Measurements from ENCODE around the gene ASB1. TPM values are rescaled to one million over a fixed set of nuclear protein-coding genes. Genes with fewer than 3 reads are reported as not detected.

Gene ASB1
- total RNA-seq, 2 donors from 2014 or later = 19.3 to 22.4 TPM

DNA sequence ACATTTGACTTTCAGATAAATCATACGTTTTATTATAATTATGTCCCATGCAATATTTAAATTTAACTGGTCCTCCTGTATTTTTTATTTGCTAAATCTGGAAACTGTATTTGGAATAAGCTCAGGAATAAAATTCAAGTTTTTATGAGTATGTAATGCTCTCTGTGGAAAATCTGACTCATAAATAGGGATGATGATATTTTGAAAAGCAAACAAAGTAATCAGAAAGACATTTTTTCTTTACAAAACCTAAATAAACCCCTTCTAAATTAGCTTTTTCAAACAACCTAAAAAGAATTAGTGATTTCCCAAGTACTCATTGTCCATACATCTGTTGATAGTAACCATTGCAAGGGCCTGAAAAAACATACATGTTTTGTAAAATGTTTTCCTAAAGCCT lies 41.1 kb downstream of the ASB1 start:
- H3K9ac ChIP-seq (ENCODE audit: low read depth in 2 of 2, low read length in 2 of 2) = no peak overlapping the region
- no peak for DNase-seq
- H3K4me1 ChIP-seq = no peaks in the 10 kb centered on the region
- TF ChIP-seq, protein P1, sequence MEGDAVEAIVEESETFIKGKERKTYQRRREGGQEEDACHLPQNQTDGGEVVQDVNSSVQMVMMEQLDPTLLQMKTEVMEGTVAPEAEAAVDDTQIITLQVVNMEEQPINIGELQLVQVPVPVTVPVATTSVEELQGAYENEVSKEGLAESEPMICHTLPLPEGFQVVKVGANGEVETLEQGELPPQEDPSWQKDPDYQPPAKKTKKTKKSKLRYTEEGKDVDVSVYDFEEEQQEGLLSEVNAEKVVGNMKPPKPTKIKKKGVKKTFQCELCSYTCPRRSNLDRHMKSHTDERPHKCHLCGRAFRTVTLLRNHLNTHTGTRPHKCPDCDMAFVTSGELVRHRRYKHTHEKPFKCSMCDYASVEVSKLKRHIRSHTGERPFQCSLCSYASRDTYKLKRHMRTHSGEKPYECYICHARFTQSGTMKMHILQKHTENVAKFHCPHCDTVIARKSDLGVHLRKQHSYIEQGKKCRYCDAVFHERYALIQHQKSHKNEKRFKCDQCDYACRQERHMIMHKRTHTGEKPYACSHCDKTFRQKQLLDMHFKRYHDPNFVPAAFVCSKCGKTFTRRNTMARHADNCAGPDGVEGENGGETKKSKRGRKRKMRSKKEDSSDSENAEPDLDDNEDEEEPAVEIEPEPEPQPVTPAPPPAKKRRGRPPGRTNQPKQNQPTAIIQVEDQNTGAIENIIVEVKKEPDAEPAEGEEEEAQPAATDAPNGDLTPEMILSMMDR (IDR thresholded peaks at IDR 0.05) = no peak
- H3K9me3 ChIP-seq = no peaks in the 10 kb centered on the region
- intact Hi-C loops (cut with DNase I) = no loop called here
- H3K27ac ChIP-seq = no peak overlapping the region
- H3K27me3 ChIP-seq = no peaks in the 10 kb centered on the region
- no peaks in the 10 kb centered on the region for H3K36me3 ChIP-seq
- H3K4me3 ChIP-seq = no peak overlapping the region

DNA sequence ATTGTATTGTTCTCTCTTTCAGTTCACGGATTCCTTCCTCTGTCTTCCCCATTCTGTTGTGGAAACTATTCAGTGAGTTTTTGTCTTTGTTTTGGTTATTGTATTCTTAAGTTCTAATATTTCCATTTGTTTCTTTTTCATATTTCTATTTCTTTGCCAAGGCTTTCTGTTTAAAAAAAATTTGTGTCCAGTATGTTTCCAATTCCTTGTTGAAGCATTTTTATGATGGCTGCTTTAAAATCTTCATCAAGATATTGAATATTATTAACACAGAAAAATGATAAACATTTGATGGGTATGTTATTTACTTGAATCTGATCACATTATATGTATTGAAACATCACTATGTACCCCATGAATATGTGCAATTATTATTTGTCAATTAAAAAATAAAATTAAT lies 42.4 kb downstream of the ASB1 start:
- no peak overlapping the region for H3K4me3 ChIP-seq
- no peak overlapping the region for H3K9ac ChIP-seq (ENCODE audit: low read depth in 2 of 2, low read length in 2 of 2)
- TF ChIP-seq, protein P1 (IDR thresholded peaks at IDR 0.05) = no peak
- no peaks in the 10 kb centered on the region for H3K36me3 ChIP-seq
- no peaks in the 10 kb centered on the region for H3K9me3 ChIP-seq
- no peak for DNase-seq
- intact Hi-C loops (cut with DNase I) = no loop called here
- no peak overlapping the region for H3K27ac ChIP-seq
- no peaks in the 10 kb centered on the region for H3K27me3 ChIP-seq
- no peaks in the 10 kb centered on the region for H3K4me1 ChIP-seq

DNA sequence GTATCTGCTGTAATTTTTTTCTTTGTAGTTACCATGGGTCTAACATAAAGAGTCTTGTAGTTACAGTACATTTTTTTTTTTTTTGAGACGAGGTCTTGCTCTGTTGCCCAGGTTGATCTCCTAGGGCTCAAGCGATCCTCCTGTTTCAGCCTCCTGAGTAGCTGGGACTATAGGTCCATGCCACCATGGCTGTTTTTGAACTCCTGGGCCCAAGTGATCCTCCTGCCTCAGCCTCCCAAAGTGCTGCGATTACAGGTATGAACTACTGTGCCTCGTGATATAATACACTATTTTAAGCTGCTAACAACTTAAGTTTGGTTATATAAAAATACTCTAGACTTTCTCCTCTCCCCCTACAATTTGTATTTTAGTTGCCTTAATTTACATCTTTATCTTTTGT lies 46.3 kb downstream of the ASB1 start:
- TF ChIP-seq, protein P1 (IDR thresholded peaks at IDR 0.05) = no peak
- H3K4me1 ChIP-seq = no peaks in the 10 kb centered on the region
- intact Hi-C loops (cut with DNase I) = no loop called here
- no peak for DNase-seq
- no peaks in the 10 kb centered on the region for H3K9me3 ChIP-seq
- no peak overlapping the region for H3K9ac ChIP-seq (ENCODE audit: low read depth in 2 of 2, low read length in 2 of 2)
- no peaks in the 10 kb centered on the region for H3K36me3 ChIP-seq
- no peak overlapping the region for H3K27ac ChIP-seq
- H3K4me3 ChIP-seq = no peak overlapping the region
- H3K27me3 ChIP-seq = no peaks in the 10 kb centered on the region

DNA sequence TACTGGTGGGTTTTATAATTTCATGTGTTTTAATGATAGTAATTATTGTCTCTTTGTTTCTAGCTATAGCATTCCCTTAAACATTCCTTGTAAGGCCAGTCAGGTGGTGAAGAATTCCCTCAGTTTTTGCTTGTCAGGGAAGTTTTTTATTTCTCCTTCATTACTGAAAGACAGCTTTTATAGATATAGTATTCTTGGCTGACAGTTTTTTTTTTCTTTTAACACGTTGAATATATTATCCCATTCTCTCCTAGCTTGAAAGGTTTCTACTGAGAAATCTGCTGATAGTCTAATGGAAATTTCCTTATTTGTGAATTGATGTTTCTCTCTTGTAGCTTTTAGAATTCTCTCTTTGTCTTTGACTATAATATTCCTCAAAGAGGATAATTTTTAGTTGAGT lies 46.8 kb downstream of the ASB1 start:
- TF ChIP-seq, protein P1 (IDR thresholded peaks at IDR 0.05) = no peak
- DNase-seq = no peak
- H3K4me1 ChIP-seq = no peaks in the 10 kb centered on the region
- no peaks in the 10 kb centered on the region for H3K9me3 ChIP-seq
- H3K4me3 ChIP-seq = no peak overlapping the region
- intact Hi-C loops (cut with DNase I) = no loop called here
- no peaks in the 10 kb centered on the region for H3K36me3 ChIP-seq
- no peaks in the 10 kb centered on the region for H3K27me3 ChIP-seq
- no peak overlapping the region for H3K27ac ChIP-seq
- no peak overlapping the region for H3K9ac ChIP-seq (ENCODE audit: low read depth in 2 of 2, low read length in 2 of 2)

DNA sequence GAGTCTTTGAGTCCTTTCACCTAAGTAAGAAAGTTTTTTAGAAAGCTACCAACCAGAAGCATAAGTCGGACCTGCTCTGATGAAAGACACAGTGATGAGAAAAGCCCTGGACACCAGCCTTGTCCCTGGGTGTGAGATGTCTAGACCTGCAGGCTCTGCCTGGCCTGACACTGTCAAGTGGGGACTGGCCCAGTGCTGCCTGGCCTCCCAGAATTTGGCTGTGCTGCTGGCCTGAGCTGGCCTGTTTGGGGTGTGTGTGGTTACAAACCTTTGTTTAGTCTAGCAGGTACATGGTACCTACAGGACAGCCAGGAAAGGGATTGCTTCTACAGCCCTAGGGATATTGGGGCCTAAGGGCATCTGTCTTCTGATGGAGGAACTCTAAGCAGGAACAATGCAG lies 48.3 kb downstream of the ASB1 start:
- intact Hi-C loops (cut with DNase I) = no loop called here
- TF ChIP-seq, protein P1 (IDR thresholded peaks at IDR 0.05) = no peak
- DNase-seq = no peak

DNA sequence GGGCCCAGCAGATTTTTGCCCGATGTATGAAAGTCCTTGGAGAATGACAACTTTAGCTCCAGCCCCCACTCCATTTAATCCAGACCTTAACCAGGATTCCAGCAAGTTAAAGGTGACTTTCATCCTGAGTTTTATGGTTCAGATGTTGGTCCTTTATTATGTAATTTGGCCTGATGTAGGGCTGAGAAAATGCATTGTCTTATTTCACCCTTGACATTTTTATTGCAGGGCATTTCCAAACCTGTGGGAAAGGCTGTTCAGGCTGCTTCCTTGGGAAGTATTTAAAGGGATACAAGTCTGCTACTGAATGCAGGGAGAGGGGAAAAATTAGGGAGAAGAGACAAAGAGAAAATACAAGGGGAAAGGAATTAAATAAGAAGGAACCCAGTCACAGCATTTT lies 48.8 kb downstream of the ASB1 start:
- Histone ChIP-seq H3K27ac (no peak overlapping the region), H3K4me3 (no peak overlapping the region), H3K4me1 (no peaks in the 10 kb centered on the region), H3K27me3 (no peaks in the 10 kb centered on the region), H3K9ac (ENCODE audit: low read depth in 2 of 2, low read length in 2 of 2) (no peak overlapping the region), H3K9me3 (no peaks in the 10 kb centered on the region), H3K36me3 (no peaks in the 10 kb centered on the region)
- no peak for DNase-seq
- intact Hi-C loops (cut with DNase I) = no loop called here
- TF ChIP-seq, protein P1 (IDR thresholded peaks at IDR 0.05) = no peak

More for the DNA sequence above, 48.3 kb downstream of the ASB1 start:
- H3K4me3 ChIP-seq = no peak overlapping the region
- no peak overlapping the region for H3K27ac ChIP-seq
- H3K27me3 ChIP-seq = no peaks in the 10 kb centered on the region
- H3K9me3 ChIP-seq = no peaks in the 10 kb centered on the region
- H3K4me1 ChIP-seq = no peaks in the 10 kb centered on the region
- H3K36me3 ChIP-seq = no peaks in the 10 kb centered on the region
- H3K9ac ChIP-seq (ENCODE audit: low read depth in 2 of 2, low read length in 2 of 2) = no peak overlapping the region
